Right atrium auricular region (tissue), 2 donors: Measurements from ENCODE around the gene STAG1. TPM values are rescaled to one million over a fixed set of nuclear protein-coding genes. Genes with fewer than 3 reads are reported as not detected.

Experiments
- DNase-seq: peaks from one replicate; pipeline ENCODE4 v3.0.0-alpha.2; 2019; ENCODE audit warnings: low spot score
- H3K27ac ChIP-seq, 2 donors: fragments of 200-600 bp; sonication (generic); 1 replicate in 1 of 2; 2 replicates in 1 of 2; pipeline ENCODE4 v1.5.1; 2016 to 2019
- H3K27me3 ChIP-seq, 2 donors: fragments of 200-600 bp; sonication (generic); one replicate each; pipeline versions ENCODE4 v1.5.1 to v1.6.0; 2017 to 2019
- H3K36me3 ChIP-seq: fragments of 200-600 bp; sonication (generic); one replicate; pipeline ENCODE4 v1.5.1; 2016
- H3K4me1 ChIP-seq, 2 donors: fragments of 200-600 bp; sonication (generic); one replicate each; pipeline versions ENCODE4 v1.5.1 to v1.6.0; 2017 to 2019
- H3K4me3 ChIP-seq, 2 donors: fragments of 200-600 bp; sonication (generic); 1 replicate in 1 of 2; 2 replicates in 1 of 2; pipeline ENCODE4 v1.5.1; 2017 to 2019; ENCODE audit warnings: mild to moderate bottlenecking in 1 of 2, moderate library complexity in 1 of 2
- H3K9me3 ChIP-seq, 2 donors: fragments of 200-600 bp; sonication (generic); one replicate each; pipeline ENCODE4 v1.5.1; 2019
- CTCF ChIP-seq, 2 donors: fragments of 200-600 bp; sonication (generic); IDR thresholded peaks; one replicate each; pipeline ENCODE4 v1.5.1; 2019; ENCODE audit warnings: antibody characterized with exemption in 2 of 2
- total RNA-seq, 2 donors: library from RNA; depleted of rRNA; stranded (reverse); fragments of >200 nt; gene quantifications; one replicate each; pipeline ENCODE4 v1.1.0, GENCODE V29; 2016

Gene STAG1
- total RNA-seq, 2 donors from 2014 or later = 16.5 to 24.8 TPM

DNA sequence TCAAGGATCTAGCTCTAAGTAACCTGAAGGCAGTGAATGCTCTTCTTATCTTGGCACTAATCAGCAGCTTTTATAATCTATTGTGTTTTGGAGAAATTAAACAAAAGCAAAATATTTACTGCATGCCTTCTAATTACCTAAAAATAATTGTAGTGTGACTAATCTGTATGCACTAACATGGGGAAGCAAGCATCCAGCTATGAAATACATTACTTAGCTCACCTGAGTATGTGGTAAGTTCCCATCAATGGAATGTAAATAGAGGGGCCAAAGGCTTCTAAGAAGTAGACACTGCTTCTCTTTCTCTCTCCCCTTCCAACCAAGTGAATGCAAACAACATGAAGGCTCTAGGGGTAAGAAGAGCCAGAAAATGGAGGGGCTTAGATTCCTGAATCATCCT is 165.6 kb downstream of the STAG1 start:
- no peak for DNase-seq
- no peak overlapping the region for H3K4me3 ChIP-seq
- no peaks in the 10 kb centered on the region for H3K36me3 ChIP-seq
- H3K27ac ChIP-seq = no peak overlapping the region
- no peaks in the 10 kb centered on the region for H3K4me1 ChIP-seq
- no peak for TF ChIP-seq CTCF (IDR thresholded peaks at IDR 0.05)
- no peaks in the 10 kb centered on the region for H3K9me3 ChIP-seq
- no peaks in the 10 kb centered on the region for H3K27me3 ChIP-seq

GRCh38 chr3:136584728-136585127 is 167.4 kb downstream of the STAG1 start:
- no peak overlapping the region for H3K27ac ChIP-seq
- no peak for DNase-seq
- H3K27me3 ChIP-seq = no peaks in the 10 kb centered on the region
- H3K36me3 ChIP-seq = no peaks in the 10 kb centered on the region
- no peak for TF ChIP-seq CTCF (IDR thresholded peaks at IDR 0.05)
- H3K4me1 ChIP-seq = no peaks in the 10 kb centered on the region
- no peak overlapping the region for H3K4me3 ChIP-seq
- no peaks in the 10 kb centered on the region for H3K9me3 ChIP-seq

- Histone ChIP-seq H3K4me3 (no peak overlapping the region), H3K27ac (no peak overlapping the region), H3K27me3 (no peaks in the 10 kb centered on the region), H3K4me1 (no peaks in the 10 kb centered on the region), H3K9me3 (no peaks in the 10 kb centered on the region), H3K36me3 (no peaks in the 10 kb centered on the region)
- no peak for DNase-seq
- no peak for TF ChIP-seq CTCF (IDR thresholded peaks at IDR 0.05)
These were observed 168.4 kb downstream of the STAG1 start for GRCh38 chr3:136583823-136584222.

DNA sequence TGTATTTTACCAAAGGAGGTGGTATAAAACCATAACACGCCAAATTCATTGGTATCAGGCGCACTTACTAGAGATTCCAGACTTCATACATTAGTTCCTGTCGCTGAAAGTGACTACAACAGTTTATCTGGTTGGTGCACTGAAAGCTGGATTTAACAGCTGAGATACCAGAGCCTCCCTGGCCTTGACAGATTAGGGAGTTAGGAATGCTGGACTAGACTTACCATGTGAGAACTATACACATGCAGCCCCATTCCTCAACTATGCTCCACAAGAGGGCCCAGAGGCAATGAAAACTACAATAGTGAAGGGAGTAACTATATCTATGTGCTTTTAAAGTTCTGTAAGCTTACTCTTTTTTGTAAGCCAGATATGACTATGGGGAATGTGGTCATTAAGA is 174.4 kb downstream of the STAG1 start:
- no peak for DNase-seq
- Histone ChIP-seq H3K27me3 (no peaks in the 10 kb centered on the region), H3K27ac (no peak overlapping the region), H3K4me1 (no peaks in the 10 kb centered on the region), H3K36me3 (no peaks in the 10 kb centered on the region), H3K4me3 (no peak overlapping the region), H3K9me3 (no peaks in the 10 kb centered on the region)
- no peak for TF ChIP-seq CTCF (IDR thresholded peaks at IDR 0.05)

GRCh38 chr3:136576279-136577009 is 175.7 kb downstream of the STAG1 start:
- no peak for TF ChIP-seq CTCF (IDR thresholded peaks at IDR 0.05)
- no peaks in the 10 kb centered on the region for H3K9me3 ChIP-seq
- DNase-seq = no peak

More at GRCh38 chr3:136576279-136577009, 175.7 kb downstream of the STAG1 start:
- no peaks in the 10 kb centered on the region for H3K27me3 ChIP-seq
- no peak overlapping the region for H3K27ac ChIP-seq
- H3K4me3 ChIP-seq = no peak overlapping the region
- no peaks in the 10 kb centered on the region for H3K36me3 ChIP-seq
- H3K4me1 ChIP-seq = no peaks in the 10 kb centered on the region
